ENCODE data around the gene INPP5B.
"Not testable (repeated sequence)": the region's sequence is repeated elsewhere in the genome, so short reads cannot be mapped to it uniquely, and the experiment has no call there.

INPP5B gene

DNA sequence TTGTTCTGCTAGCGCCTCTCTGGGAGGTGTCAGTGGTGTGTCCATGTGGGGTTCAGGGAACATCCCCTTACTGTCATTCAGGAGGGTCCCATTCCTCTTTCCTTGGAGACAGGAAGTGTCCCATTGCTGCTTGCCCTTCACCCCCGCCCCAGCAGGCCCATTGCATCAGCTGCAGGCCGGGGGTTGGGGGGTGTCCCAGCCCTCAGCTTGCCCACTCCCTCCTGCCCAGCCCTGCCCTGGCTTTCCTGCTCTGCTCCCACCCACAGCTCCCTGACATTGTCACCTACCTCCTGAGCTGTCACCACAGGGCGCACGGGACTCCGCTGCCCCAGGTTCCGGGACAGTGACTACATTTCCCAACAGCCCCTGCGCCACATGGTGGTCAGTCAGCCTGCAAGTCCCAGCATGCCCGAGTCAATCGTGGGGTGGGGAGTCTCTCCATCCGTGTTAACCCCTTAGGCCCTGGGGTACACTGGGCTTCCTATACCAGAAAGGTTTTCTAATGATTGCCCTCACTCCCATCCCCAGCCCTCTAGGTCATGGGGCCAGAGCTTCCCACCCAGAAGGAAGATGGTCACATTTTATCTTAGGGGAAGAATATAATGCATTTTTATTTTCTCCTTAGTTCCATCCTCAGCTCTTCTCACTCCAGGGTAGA lies at the start of gene INPP5B:
Gene INPP5B, minus strand, starts transcription at position 351 of the 658 bp plus-strand sequence. CDS start 745 bp downstream, outside the sequence.
- DNase-seq = peak; percentile 57 to 63

DNA sequence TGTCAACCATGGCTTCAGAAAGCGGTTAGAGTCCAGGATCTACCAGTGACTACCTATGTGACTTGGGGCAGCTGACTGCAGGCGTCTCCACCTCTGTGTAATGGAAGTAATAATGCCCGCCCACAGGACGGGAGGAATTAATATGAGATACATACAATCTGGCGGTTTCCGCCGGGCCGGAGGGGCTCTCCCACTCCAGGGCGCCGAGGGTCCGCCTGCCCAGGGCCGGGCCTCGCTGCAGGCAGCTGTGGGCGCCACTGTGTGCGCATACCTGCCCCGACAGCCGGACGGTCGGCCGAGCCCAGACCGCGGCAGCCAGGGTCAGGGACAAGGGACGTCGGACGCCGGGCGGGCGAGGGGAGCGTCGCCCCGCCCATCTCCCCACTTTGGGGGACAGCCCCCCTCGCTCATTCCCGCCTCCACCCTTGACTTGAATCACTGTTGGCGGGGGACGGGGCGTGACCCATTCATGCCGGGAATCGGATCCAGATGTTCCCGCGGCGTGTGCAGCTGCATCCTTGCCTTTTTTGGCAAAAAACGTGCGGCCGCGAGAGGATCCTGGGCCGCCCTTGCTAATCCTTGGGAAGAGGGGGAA lies 49.0 kb upstream of the INPP5B start:
- DNase-seq = no peak

DNA sequence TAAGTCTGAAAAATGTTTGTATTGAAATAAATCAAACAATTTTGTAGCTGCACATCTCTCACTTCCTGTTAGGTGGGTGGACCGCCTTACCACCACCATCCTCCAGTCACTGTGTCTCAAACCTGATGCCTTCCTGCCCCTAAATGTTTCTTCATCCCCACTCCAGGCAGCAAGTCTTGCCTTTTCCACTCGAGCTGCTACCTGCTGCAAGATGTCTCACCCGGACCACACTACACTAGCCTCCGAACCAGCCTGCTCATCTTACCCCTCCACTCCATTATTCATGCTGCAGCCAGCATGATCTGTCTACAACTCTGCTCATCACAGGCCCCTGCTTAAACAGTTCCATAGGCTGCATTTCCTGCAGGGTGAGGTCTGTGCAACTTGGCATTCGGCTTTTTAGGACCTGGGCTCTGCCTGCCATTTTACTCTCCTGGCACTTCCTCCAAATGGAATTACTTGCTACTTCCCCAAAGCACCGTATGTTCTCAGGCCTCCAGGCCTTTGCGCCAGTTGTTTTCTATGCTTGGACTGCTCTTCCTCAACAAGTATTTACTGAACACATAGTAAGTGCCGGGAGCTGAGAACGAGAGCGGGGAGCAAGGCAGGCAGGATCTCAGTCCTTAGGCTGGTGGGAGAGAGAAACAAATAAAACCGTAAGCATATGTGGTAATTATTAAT lies 48.2 kb upstream of the INPP5B start:
- no peak for DNase-seq

DNA sequence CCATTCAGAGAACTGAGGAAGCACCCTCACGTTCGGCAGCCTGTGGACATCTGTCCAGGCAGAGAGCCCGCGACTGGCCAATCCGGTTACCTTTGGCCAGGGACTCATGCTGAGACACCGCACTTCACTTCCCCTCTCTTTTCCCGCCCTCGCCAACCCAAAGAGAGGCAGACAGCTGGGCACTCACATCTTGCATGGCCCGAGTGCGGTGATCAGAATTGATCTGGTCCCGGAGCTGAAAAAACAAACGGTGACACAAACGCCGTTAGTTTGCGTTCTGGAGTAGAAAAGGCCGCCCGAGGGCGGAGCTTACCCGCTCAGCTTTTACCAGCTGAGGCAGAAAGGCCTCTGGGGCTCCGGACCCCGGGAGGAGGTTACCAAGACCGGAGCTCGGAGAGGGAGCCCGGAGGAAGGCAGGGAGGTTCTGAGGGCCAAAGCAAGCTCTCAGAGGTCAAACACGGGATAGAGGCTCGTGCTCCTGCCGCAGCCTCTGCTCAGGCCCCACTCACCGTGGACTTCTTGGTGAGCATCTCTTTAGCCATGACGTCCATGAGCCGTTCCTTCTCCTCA lies 42.6 kb upstream of the INPP5B start:
- no peak for DNase-seq

DNA sequence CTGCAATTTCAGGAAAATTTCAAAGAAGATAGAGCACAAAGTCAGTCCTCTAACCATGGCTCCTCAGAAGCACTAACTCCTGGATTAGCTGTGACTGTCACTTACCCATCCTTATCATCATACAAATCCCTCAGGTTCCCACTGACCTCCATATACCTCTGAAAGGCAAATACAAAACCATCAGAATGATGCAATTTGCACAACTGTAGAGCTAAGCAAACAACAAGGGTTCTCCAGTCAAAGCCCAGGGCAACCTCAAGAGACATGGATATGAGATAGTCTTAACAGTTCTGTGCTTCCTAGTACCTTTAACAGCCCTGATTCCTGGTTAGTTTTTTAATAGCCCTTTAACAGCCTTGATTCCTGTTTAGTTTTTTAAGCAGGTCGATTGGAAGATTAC lies 40.8 kb upstream of the INPP5B start:
- DNase-seq = no peak

DNA sequence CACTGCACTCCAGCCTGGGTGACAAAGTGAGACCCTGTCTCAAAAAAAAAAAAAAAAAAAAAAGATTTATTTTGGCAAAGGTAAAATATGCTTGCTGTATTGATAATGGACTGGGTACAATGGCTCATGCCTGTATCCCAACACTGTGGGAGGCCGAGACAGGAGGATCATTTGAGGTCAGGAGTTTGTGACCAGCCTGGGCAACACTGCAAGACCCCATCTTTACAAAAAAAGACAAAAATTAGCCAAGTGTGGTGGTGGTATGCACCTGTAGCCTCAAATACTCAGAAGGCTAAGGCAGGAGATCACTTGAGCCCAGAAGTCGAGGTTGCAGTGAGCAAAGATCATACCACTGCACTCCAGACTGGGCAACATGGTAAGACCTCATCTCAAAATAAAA lies 36.7 kb upstream of the INPP5B start:
- no peak for DNase-seq

DNA sequence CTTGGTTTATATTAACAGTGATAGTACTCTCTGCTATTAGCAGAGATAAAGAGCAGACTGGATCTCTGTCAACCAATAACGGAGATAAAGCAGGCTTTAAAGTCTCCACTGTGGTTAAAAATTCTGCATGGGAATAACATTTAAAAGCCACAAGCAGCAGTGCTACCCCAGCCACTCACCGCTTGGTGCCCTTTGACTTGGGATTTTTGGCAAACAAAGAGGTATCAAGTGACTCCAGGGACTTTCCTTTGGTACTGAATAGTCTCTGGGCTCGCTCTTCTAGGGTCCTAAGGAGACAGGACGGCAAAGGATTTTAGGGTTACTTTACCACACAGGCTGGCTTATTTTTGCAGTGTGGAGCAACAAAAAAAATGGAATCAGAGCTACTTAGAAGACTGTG lies 31.7 kb upstream of the INPP5B start:
- DNase-seq = no peak

DNA sequence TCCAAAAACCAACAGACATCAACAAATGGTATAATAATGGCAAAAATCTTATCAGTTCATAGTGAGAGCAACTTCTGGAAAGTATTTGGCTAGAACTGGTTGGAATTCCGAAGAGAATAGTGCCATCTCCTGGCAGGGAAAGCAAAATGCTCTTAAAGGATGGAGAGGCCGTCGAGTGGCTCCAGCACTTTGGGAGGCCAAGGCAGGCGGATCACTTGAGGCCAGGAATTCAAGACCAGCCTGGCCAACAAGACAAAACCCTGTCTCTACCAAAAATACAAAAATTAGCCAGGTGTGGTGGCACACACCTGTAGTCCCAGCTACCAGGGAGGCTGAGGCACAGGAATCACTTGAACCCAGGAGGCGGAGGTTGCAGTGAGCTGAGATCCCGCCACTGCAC lies 28.2 kb upstream of the INPP5B start:
- not testable (repeated sequence) for DNase-seq

DNA sequence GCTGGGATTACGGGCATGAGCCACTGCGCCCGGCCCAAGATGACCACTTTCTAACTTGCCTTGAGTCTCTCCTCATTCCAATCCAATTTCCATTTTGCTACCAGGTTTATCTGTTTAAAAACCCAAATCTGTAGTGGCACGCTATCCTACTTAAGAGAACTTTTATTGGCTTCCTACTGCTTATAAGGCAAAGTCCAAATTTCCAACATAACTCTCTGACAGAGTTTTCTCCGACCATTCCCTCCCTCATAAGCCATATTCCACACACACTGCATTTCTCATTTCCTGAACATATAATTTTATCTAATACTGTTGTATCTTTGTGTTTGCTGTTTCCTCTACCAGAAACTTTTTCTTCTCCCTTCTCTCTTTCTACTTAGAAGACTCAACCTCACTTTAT lies 27.7 kb upstream of the INPP5B start:
- no peak for DNase-seq

DNA sequence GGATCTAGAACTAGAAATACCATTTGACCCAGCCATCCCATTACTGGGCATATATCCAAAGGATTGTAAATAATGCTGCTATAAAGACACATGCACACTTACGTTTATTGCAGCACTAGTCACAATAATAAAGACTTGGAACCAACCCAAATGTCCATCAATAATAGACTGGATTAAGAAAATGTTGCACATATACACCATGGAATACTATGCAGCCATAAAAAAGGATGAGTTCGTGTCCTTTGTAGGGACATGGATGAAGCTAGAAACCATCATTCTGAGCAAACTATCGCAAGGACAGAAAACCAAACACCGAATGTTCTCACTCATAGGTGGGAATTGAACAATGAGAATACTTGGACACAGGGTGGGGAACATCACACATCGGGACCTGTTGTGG lies 26.8 kb upstream of the INPP5B start:
- not testable (repeated sequence) for DNase-seq

DNA sequence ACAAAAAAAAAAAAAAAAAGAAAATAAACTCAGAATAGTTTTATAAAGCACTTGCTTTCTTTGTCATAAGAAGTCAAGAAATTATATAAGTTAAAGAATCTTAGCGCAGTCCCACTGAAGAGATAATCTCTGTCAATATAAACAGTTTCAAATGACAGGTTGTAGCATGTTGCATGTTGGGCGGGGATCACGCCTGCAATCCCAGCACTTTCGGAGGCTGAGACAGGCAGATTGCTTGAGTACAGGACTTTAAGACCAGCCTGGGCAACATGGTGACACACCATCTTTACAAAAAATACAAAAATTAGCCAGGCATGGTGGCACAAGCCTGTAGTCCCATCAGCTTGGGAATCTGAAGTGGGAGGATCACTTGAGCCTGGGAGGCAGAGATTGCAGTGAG lies 18.4 kb upstream of the INPP5B start:
- no peak for DNase-seq

DNA sequence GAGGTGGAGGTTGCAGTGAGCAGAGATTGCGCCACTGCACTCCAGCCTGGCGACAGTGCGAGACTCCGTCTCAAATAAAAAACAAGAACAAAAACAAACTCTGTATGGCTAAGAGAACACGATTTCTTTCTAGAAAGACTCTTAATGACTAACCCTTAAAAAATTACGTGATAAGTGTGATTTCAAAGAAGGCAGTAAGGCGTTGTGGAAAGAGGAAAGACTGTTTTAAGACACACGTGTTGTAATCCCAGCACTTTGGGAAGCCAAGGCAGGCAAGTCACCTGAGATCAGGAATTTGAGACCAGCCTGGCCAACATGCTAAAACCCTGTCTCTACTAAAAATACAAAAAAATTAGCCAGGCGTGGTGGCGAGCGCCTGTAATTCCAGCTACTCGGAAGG lies 17.3 kb upstream of the INPP5B start:
- not testable (repeated sequence) for DNase-seq

DNA sequence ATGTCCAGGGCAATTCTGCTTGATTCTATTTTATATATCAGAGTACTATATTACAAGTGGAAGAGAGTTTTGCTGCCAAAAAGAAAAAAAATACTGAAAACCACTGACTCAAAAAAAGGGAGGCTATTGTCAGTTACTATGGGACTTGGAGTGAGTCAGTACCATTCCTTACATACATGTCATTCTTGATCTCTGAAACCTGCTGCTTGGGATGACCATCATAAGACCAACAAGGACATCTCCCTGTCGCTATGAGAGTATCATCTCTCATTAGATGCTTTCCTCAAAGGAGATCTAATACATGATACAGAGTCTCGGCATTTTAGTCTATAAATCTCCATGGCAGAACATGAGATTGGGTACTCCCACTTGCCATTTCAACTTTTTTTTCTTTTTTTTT lies 11.8 kb upstream of the INPP5B start:
- no peak for DNase-seq

DNA sequence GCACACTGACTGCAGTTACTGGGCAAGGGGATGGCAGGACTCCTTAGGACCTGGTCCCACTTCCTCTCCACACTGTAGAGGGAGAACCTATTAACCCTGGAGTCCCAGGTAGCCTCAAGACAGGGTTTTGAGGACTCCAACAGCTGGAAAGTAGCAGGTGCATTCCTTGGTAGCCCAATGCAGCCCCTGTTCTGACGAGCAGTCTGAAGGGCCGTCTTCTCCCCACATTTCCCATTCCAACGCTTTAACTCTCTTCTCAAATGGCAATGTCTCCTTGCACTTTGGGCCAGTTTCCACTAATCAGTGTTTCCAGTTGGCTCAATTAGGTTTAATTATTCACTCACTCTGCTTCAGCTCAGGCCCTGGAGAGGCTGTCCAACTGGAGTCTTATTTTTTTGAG lies 8.8 kb upstream of the INPP5B start:
- no peak for DNase-seq

DNA sequence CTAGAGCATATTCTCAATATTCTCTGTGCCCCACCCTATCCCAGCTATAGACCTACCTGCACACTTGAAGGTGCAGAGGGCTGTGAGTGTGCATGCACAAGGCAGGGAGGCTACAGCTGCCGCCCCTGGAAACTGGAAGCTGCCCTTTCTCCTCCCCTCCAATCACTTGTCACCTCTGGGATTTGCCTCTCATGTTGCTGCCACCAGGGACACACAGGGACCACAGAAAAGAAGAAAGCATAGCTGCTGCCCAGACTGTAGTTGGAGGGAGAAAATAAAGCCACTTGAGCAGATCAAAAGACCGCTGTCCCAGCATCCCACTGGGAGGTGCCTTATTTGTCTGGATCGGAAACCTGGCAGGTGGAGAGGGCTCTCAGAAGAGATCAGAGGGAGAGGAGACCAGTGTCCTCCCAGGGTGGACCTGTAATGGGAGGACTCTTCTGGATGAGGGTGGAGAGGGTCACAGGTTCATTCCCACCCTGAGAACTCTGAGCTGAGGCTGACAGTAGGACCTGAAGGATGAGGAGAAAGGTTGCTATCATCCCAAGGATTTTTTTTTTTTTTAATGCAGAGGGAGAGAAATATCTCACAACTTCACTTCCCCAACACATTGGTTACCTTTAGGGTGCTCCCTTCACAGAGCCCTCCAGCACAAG lies 7.6 kb upstream of the INPP5B start:
- no peak for DNase-seq

DNA sequence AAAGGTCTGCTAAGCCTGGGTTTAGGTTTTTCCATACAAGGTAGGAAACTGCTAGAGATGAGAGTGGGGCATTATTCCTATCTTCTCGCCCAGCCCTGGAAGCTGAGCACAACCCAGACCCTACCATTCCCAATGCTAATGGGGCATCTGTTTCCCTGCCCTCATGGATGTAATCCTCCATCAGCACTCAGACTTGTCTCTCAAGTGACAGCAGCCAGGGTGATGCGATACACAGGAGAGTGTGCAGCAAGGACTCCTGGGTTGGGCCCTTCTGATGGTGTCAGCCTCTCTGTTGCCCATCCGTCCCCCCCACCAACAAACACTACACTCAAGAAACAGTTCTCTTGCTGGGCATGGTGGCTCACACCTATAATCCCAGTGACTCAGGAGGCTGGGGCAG lies 5.9 kb upstream of the INPP5B start:
- DNase-seq = no peak

DNA sequence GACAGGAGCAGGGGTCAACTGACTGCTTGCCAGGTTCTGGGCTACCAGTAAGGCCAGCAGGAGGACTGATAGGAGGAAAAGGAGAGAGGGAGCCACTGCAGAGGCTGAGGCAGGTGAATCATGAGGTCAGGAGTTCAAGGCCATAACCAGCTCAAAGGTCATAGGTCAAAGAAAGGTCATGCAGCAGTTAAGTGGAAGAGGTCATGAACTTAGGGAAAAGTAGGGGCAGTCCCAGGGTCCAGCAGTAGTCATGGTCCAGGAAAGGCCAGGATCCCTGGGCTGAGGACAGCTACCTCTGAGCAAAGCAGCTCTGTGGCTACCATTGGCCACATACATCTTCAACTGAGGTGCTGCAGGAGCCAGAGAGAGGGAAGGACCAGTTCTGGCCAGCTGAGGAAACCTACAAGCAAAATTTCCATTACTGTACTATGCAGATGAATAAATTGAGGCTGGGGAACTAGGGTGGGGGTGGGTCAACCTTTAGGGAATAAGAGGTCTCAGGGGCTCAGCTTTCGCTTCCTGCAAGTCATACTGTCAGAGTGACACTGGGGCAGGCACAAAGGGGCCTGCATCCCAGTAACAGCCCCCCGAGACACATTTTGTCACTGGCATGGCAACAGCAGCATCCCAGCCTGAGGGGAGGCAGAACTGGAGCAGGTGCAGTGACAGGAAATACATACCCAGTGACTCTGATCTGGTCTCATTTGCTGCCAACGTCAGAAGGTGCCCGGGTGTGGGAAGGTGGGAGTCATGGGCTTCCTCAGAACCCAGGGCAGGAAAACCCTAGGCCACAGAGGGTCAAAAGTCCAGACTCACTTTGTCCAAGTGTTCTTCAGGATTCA lies 5.2 kb upstream of the INPP5B start:
- DNase-seq = no peak

DNA sequence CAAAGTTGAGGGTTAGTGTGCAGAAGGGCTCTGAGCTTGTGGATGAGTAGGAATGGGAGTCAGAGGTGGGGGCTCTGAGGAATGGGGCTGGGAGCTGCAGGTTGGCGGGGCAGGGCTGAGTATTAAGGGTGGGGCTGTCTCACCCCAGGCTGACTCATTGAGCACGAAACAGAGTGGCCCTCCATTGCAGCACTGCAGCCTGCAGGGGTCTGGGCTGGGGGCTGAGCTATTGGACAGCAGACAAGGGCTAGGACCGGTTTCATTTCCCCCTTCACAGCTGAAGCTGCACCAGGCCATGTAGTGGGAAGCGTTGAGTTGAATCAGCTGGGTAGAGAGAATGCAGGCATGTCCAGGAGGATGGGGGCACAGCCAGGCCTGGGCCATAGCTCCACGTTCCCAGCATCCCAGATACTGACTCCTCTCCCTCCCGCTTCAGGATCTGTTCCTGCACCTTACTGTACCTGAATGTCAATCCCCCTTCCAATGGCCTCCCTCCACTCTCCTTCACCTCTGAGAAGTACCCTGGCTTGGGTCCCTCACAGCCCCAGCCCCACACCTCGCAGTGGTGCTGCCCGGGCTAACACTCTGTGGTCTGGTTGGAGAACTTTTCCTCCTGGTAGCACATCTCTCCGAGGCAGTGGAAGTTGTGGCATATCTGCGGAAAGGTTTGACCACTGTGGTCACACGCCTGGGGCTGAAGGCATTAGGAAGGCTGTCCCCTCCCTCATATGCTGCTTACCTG lies 4.4 kb upstream of the INPP5B start:
- no peak for DNase-seq

DNA sequence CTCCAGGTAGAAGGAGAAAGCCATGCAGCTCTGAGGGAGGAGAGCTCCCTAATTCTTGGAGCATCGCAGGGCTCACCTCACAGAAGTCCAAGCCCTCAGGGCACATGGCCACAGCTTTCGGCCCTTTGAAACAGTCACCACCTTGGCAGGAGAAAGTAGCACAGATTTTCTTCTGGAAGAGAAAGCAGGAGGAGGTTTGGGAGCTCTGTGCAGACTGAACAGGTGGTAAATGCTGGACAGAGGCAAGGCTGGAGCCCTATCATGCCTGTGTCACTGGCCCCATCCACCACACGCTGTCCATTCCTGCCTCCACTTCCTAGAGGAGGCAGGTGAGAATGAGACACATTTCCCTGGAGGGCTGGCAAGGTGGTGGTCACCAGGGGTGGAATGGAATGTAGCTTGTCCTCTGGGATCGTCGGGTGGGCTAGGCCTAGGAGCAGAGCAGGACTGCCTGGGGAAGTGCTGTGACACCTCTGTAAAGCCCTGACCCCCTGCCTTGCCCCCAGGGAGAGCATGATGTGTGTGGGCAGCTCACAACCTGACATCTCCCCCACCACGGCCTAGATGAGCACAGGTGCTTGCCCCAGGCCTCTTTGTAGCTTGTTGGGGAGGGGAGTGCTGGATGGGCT lies 2.8 kb upstream of the INPP5B start:
- no peak for DNase-seq

DNA sequence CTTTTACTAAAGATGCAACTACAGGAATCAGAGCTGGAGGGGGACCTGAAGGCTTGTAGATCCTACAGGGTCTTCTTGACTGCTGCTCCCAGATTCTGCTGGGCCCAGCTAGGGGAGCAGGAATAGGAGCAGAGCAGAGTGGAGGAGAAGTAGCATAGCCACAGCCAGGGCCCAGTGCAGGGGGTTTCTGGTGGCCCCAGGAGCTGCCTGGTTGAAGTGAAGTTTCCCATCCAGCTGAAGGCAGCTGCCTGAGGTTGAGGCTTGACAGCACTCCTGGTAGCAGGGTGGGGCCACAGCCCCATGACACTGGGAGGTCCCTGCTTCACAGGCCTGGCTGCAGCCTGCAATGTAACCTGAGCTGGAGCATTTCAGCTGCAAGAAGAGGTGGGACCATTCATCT lies 2.0 kb upstream of the INPP5B start:
- DNase-seq = no peak

DNA sequence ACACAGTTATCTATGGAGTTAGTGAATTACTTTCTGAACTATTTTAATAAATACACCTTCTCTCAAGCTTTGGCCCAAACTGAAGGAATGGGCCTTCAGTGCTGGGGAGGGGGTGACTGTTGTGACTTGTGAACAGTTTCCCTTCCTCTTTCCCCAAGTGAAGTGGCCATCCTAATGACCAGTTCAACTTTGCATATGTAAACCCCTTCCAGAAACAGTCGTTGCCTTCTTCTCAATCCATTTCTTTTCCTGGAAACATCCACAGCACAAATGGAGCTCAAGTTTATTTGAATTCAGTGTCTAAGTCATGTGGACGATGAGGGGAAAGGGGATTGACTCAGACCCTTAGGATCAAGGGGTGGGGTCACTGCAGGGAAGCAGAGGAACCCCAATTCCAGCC lies 1.3 kb upstream of the INPP5B start:
- DNase-seq = no peak

Data from stimulated activated CD4-positive, alpha-beta T cell treated with anti-CD3 and anti-CD28 coated beads, Interleukin-2, amount 100 ng/mL, for 48 hours (primary cell).